ENCODE data around the gene SMC5. TPM values are rescaled to one million over a fixed set of nuclear protein-coding genes. Genes with fewer than 3 reads are reported as not detected.

The SMC5 gene
- total and polyA plus RNA-seq, 2 of the 13 experiments (the other 11 are each of a cell fraction or from before 2014, with no cell fraction given), result 7.2 to 26.7 TPM

DNA sequence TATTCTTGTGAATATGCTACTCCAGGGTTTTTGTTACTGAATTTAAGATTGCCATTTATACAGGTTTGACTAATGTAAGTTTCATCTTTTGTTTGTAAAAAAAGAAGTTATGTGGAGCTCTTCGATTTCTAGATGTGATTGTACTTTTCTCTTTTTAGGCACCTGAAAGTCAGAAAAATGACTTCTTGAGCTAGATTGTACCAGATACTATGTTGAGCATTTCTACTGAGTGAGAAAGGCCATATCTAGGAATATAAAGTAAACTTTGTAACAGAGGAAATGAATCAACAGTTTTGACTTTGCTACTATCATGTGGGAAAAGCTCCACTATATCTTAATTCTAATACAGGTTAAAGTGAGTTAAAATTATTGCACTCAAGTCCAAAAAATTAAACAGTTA lies 25.1 kb downstream of the SMC5 start (continued):
- TF ChIP-seq HDAC1 (CRISPR knock-in tag; IDR thresholded peaks at IDR 0.05) (no peak), ZNF839 (CRISPR knock-in tag; IDR thresholded peaks at IDR 0.05; ENCODE audit: borderline replicate concordance) (no peak), YEATS2 (CRISPR knock-in tag; IDR thresholded peaks at IDR 0.05; ENCODE audit: borderline replicate concordance) (no peak), ZFAT (CRISPR knock-in tag; conservative IDR thresholded peaks at IDR 0.05) (no peak)
- TF ChIP-seq, protein P1, sequence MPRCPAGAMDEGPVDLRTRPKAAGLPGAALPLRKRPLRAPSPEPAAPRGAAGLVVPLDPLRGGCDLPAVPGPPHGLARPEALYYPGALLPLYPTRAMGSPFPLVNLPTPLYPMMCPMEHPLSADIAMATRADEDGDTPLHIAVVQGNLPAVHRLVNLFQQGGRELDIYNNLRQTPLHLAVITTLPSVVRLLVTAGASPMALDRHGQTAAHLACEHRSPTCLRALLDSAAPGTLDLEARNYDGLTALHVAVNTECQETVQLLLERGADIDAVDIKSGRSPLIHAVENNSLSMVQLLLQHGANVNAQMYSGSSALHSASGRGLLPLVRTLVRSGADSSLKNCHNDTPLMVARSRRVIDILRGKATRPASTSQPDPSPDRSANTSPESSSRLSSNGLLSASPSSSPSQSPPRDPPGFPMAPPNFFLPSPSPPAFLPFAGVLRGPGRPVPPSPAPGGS (CRISPR knock-in tag; IDR thresholded peaks at IDR 0.05), result no peak
- TF ChIP-seq, protein P2, sequence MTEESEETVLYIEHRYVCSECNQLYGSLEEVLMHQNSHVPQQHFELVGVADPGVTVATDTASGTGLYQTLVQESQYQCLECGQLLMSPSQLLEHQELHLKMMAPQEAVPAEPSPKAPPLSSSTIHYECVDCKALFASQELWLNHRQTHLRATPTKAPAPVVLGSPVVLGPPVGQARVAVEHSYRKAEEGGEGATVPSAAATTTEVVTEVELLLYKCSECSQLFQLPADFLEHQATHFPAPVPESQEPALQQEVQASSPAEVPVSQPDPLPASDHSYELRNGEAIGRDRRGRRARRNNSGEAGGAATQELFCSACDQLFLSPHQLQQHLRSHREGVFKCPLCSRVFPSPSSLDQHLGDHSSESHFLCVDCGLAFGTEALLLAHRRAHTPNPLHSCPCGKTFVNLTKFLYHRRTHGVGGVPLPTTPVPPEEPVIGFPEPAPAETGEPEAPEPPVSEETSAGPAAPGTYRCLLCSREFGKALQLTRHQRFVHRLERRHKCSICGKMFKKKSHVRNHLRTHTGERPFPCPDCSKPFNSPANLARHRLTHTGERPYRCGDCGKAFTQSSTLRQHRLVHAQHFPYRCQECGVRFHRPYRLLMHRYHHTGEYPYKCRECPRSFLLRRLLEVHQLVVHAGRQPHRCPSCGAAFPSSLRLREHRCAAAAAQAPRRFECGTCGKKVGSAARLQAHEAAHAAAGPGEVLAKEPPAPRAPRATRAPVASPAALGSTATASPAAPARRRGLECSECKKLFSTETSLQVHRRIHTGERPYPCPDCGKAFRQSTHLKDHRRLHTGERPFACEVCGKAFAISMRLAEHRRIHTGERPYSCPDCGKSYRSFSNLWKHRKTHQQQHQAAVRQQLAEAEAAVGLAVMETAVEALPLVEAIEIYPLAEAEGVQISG (CRISPR knock-in tag; IDR thresholded peaks at IDR 0.05), result no peak
- TF ChIP-seq, protein P3, sequence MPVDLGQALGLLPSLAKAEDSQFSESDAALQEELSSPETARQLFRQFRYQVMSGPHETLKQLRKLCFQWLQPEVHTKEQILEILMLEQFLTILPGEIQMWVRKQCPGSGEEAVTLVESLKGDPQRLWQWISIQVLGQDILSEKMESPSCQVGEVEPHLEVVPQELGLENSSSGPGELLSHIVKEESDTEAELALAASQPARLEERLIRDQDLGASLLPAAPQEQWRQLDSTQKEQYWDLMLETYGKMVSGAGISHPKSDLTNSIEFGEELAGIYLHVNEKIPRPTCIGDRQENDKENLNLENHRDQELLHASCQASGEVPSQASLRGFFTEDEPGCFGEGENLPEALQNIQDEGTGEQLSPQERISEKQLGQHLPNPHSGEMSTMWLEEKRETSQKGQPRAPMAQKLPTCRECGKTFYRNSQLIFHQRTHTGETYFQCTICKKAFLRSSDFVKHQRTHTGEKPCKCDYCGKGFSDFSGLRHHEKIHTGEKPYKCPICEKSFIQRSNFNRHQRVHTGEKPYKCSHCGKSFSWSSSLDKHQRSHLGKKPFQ (CRISPR knock-in tag; IDR thresholded peaks at IDR 0.05; ENCODE audit: insufficient replicate concordance), result no peak

DNA sequence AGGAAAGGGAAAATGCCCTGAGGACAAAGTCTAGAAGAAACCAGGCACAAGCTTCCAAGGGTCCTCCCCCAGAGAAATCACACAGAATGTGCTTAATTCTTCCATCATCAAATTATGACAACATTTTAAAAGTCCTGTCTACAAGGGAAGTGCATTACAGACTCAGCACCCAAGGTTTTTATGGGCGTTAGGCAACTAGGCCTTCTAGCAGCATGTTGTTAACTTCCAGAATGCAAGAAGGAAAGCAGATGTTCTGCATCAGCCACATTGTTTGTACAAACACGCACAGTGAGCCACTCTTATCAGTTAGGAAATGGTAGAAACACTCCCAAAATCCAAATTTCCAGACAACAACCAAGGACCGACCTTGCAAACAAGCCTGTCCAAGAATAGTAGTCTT lies 26.5 kb downstream of the SMC5 start:
- Histone ChIP-seq H3K4me1 (ENCODE audit: insufficient read depth, low read length) (no peaks in the 10 kb centered on the region), H3K9ac (ENCODE audit: insufficient read depth, low read depth, low read length) (no peak overlapping the region), H2AFZ (ENCODE audit: low read length) (no peak overlapping the region), H3K79me2 (ENCODE audit: insufficient read depth, low read length) (no peaks in the 10 kb centered on the region), H3K27ac (ENCODE audit: extremely low read length, insufficient read depth, low read length) (no peak overlapping the region), H3K4me3 (replicated peaks in 1 of 3; ENCODE audit: insufficient read depth in 1 of 3, low read depth in 2 of 3, low read length in 3 of 3) (no peak overlapping the region), H3K27me3 (ENCODE audit: control insufficient read depth in 1 of 2, insufficient read depth in 2 of 2, low read length in 2 of 2) (no peaks in the 10 kb centered on the region), H4K20me1 (ENCODE audit: insufficient read depth, low read length) (no peaks in the 10 kb centered on the region), H3K4me2 (ENCODE audit: low read depth, low read length) (no peak overlapping the region), H3K9me3 (ENCODE audit: low read length) (no peaks in the 10 kb centered on the region), H3K36me3 (replicated peaks in 1 of 2; ENCODE audit: control insufficient read depth in 1 of 2, insufficient read depth in 2 of 2, low read length in 2 of 2) (peaks cover 9 to 65% of the 10 kb centered on the region in 2 experiments; a peak in 4 of 5 replicates)
- intact Hi-C loops (cut with micrococcal nuclease; ENCODE audit: unreplicated experiment), result no loop called here
- WGBS (ENCODE audit: low lambda C conversion rate), result 96% methylated on average over 3 of the region's 3 CpGs
- CTCF ChIA-PET (ENCODE audit: low intra/inter-chr PET ratio, low total read pairs), result no interaction called here
- no TSS peak for BruUV-seq (replicated peaks)
- in situ Hi-C loops (cut with HindIII; ENCODE audit: extremely low pct_ligation_motif_present, low pct_unique_long_range_greater_than_20kb), result no loop called here
- DNase-seq (ENCODE audit: low spot score) (no peak), FAIRE-seq (no peak), ATAC-seq (no peak)
- POLR2A ChIA-PET, result no interaction called here
- TF ChIP-seq ZNF547 (CRISPR knock-in tag; IDR thresholded peaks at IDR 0.05), result no peak
- TF ChIP-seq CENPT (CRISPR knock-in tag; IDR thresholded peaks at IDR 0.05; ENCODE audit: low read depth), result no peak
- no peak for TF ChIP-seq RBM22 (optimal IDR thresholded peaks at IDR 0.05; ENCODE audit: low read length)
- no peak for TF ChIP-seq ZNF136 (CRISPR knock-in tag; IDR thresholded peaks at IDR 0.05; ENCODE audit: low read depth)
- TF ChIP-seq MBNL3 (CRISPR knock-in tag; conservative IDR thresholded peaks at IDR 0.05), result no peak
- TF ChIP-seq ZNF644 (CRISPR knock-in tag; IDR thresholded peaks at IDR 0.05; ENCODE audit: low read depth), result no peak
- no peak for TF ChIP-seq ZNF792 (CRISPR knock-in tag; IDR thresholded peaks at IDR 0.05)
- TF ChIP-seq ZNF724P (CRISPR knock-in tag; IDR thresholded peaks at IDR 0.05; ENCODE audit: borderline replicate concordance), result no peak
- TF ChIP-seq SMC3 (IDR thresholded peaks at IDR 0.05; ENCODE audit: low read length), result no peak
- no peak for TF ChIP-seq ZNF329 (CRISPR knock-in tag; IDR thresholded peaks at IDR 0.05; ENCODE audit: low read depth)
- TF ChIP-seq FOXK2 (IDR thresholded peaks at IDR 0.05), result no peak
- no peak for TF ChIP-seq GATAD2A (CRISPR knock-in tag; IDR thresholded peaks at IDR 0.05)
- TF ChIP-seq ZNF101 (CRISPR knock-in tag; IDR thresholded peaks at IDR 0.05; ENCODE audit: borderline replicate concordance, low read depth), result no peak
- no peak for TF ChIP-seq XRCC5 (optimal IDR thresholded peaks at IDR 0.05; ENCODE audit: low read length)
- no peak for TF ChIP-seq HOXA5 (CRISPR knock-in tag; IDR thresholded peaks at IDR 0.05)

Measured in HepG2 (cell line).